Upper lobe of left lung (tissue), 6 donors: ENCODE results near the gene SAMD8. TPM values are rescaled to one million over a fixed set of nuclear protein-coding genes. Genes with fewer than 3 reads are reported as not detected.

Experiments used
- ATAC-seq, 2 donors: fragments of 200-7000 bp; cut with Tn5 transposase; one replicate each; pipeline ENCODE4 v1.9.1; 2022; ENCODE audit warnings: mild to moderate bottlenecking in 2 of 2, moderate library complexity in 2 of 2; ENCODE audit not compliant: low FRiP score in 2 of 2
- DNase-seq, 2 donors: peaks; one replicate each; pipeline ENCODE4 v3.0.0-alpha.2; 2019 to 2020
- H3K27ac ChIP-seq, 4 donors: fragments of 200-600 bp; sonication (generic); one replicate each; pipeline ENCODE4 v1.5.1; 2016 to 2019
- H3K27me3 ChIP-seq, 4 donors: fragments of 200-600 bp; sonication (generic); one replicate each; pipeline ENCODE4 v1.5.1; 2017 to 2019
- H3K36me3 ChIP-seq, 4 donors: fragments of 200-600 bp; sonication (generic); one replicate each; pipeline ENCODE4 v1.5.1; 2016 to 2019
- H3K4me1 ChIP-seq, 4 donors: fragments of 200-600 bp; sonication (generic); one replicate each; pipeline ENCODE4 v1.5.1; 2018 to 2019
- H3K4me3 ChIP-seq, 4 donors: fragments of 200-600 bp; sonication (generic); one replicate each; pipeline ENCODE4 v1.5.1; 2017 to 2019; ENCODE audit warnings: mild to moderate bottlenecking in 2 of 4, moderate library complexity in 1 of 4
- H3K9me3 ChIP-seq, 4 donors: fragments of 200-600 bp; sonication (generic); one replicate each; pipeline ENCODE4 v1.5.1; 2018 to 2019
- EP300 ChIP-seq, 4 donors: sonication (generic); formaldehyde crosslinking; IDR thresholded peaks; one replicate each; pipeline ENCODE4 v1.5.1; 2017; ENCODE audit warnings: antibody characterized with exemption in 4 of 4, control low read depth in 2 of 4
- POLR2A ChIP-seq, 4 donors: fragments of 450-650 bp; IDR thresholded peaks; one replicate each; pipeline ENCODE4 v1.5.1; 2016 to 2017; ENCODE audit warnings: antibody characterized with exemption in 4 of 4, mild to moderate bottlenecking in 2 of 4
- POLR2AphosphoS5 ChIP-seq, 2 donors: sonication (generic); formaldehyde crosslinking; IDR thresholded peaks; one replicate each; pipeline ENCODE4 v1.5.1; 2017; ENCODE audit warnings: antibody characterized with exemption in 2 of 2
- WGBS, 2 donors: methylation state at CpG; one replicate each; pipeline ENCODE4 v1.1.5; 2017 to 2018; 5-methylcytosine and 5-hydroxymethylcytosine counted together
- total RNA-seq, 6 donors: library from RNA; depleted of rRNA in 4 of 6; stranded (reverse); fragments of >200 nt in 4 of 6; gene quantifications; one replicate each; pipeline versions ENCODE4 v1.1.0 to v1.2.1, GENCODE V29; 2016 to 2021
- TF ChIP-seq, protein P1 (sequence below), 6 experiments: fragments of 450-650 bp in 4 of 6; fragments of 200-600 bp in 2 of 6; sonication (generic) in 2 of 6; IDR thresholded peaks; one replicate each; pipeline ENCODE4 v1.5.1; 2016 to 2019; ENCODE audit warnings: antibody characterized with exemption in 6 of 6
- donor health status: DM: no; HTN: no; CAD: no; lungs with moderate emphysema.
- donor health status: DM: no; HTN: yes; CAD: no; lungs with severe emphysema.

SAMD8 gene
- total RNA-seq, 6 donors from 2014 or later, result 8.4 to 36.2 (median 18.0) TPM

DNA sequence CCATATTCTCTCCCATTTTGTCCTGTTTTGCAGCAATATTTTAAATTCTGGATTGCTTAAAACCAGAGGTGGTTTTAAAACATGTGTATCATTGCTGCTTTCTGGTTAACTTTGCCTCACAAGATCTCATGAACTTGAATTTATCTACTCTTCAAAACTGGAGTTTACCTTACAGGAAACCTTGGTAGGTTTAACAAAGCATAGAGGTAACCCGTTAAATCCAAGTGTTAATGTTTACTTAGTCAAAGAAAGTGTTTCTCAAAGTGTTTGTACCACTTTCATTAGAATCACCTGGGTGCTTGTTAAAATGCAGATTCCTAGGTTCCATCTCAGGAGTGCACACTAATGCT, 55.1 kb downstream of the SAMD8 start:
- peaks cover 3 to 12% (median 11%) of the 10 kb centered on the region in 4 donors for H3K4me1 ChIP-seq
- no peak overlapping the region for H3K4me3 ChIP-seq
- H3K9me3 ChIP-seq, result no peaks in the 10 kb centered on the region
- WGBS, 2 donors, result 52 to 78% methylated on average over 1 of the region's 1 CpG
- peaks cover 0 to 36% (median 3%) of the 10 kb centered on the region in 4 donors for H3K36me3 ChIP-seq
- TF ChIP-seq, protein P1, sequence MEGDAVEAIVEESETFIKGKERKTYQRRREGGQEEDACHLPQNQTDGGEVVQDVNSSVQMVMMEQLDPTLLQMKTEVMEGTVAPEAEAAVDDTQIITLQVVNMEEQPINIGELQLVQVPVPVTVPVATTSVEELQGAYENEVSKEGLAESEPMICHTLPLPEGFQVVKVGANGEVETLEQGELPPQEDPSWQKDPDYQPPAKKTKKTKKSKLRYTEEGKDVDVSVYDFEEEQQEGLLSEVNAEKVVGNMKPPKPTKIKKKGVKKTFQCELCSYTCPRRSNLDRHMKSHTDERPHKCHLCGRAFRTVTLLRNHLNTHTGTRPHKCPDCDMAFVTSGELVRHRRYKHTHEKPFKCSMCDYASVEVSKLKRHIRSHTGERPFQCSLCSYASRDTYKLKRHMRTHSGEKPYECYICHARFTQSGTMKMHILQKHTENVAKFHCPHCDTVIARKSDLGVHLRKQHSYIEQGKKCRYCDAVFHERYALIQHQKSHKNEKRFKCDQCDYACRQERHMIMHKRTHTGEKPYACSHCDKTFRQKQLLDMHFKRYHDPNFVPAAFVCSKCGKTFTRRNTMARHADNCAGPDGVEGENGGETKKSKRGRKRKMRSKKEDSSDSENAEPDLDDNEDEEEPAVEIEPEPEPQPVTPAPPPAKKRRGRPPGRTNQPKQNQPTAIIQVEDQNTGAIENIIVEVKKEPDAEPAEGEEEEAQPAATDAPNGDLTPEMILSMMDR (IDR thresholded peaks at IDR 0.05), result no peak
- TF ChIP-seq POLR2AphosphoS5 (IDR thresholded peaks at IDR 0.05) (no peak), EP300 (IDR thresholded peaks at IDR 0.05) (no peak), POLR2A (IDR thresholded peaks at IDR 0.05) (no peak)
- H3K27me3 ChIP-seq, result no peaks in the 10 kb centered on the region
- DNase-seq (no peak), ATAC-seq (no peak)
- H3K27ac ChIP-seq, result no peak overlapping the region

GRCh38 chr10:75168275-75168674, 56.8 kb downstream of the SAMD8 start:
- 82 to 96% methylated on average over 6 of the region's 6 CpGs for WGBS, 2 donors
- Histone ChIP-seq H3K4me1 (peaks cover 3 to 12% (median 11%) of the 10 kb centered on the region in 4 donors), H3K27ac (no peak overlapping the region), H3K36me3 (peaks cover 0 to 36% (median 3%) of the 10 kb centered on the region in 4 donors), H3K4me3 (no peak overlapping the region), H3K9me3 (no peaks in the 10 kb centered on the region), H3K27me3 (no peaks in the 10 kb centered on the region)
- no peak for DNase-seq
- no peak for ATAC-seq
- TF ChIP-seq POLR2AphosphoS5 (IDR thresholded peaks at IDR 0.05), result no peak
- no peak for TF ChIP-seq POLR2A (IDR thresholded peaks at IDR 0.05)
- TF ChIP-seq EP300 (IDR thresholded peaks at IDR 0.05), result no peak
- TF ChIP-seq, protein P1 (IDR thresholded peaks at IDR 0.05), result no peak

DNA sequence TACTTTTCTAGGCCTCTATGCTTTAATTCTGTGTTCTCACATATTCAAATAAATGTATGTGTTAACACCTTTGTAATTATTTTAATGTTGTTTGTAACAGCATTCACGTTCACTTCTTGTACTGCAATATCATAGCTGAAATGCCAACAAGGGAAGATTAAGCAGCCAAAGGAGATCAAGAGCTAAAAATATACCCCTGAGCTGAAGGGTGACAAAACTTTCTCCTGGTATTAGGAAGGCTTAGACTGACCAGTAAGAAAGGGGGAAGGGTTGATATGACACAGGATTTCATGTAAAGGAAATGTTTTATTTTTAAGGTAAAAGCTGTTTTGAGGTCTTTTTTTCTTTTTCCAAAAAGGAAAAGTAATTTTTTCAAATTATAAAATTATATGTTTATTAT, 58.8 kb downstream of the SAMD8 start:
- no peaks in the 10 kb centered on the region for H3K9me3 ChIP-seq
- 68 to 73% methylated on average over 1 of the region's 1 CpG for WGBS, 2 donors
- no peak for DNase-seq
- no peak for TF ChIP-seq POLR2AphosphoS5 (IDR thresholded peaks at IDR 0.05)
- no peaks in the 10 kb centered on the region for H3K27me3 ChIP-seq
- H3K4me3 ChIP-seq, result no peak overlapping the region
- no peak for ATAC-seq
- H3K36me3 ChIP-seq, result peaks cover 0 to 32% (median 3%) of the 10 kb centered on the region in 4 donors
- no peak overlapping the region for H3K27ac ChIP-seq
- H3K4me1 ChIP-seq, result peaks cover 3 to 12% (median 11%) of the 10 kb centered on the region in 4 donors

DNA sequence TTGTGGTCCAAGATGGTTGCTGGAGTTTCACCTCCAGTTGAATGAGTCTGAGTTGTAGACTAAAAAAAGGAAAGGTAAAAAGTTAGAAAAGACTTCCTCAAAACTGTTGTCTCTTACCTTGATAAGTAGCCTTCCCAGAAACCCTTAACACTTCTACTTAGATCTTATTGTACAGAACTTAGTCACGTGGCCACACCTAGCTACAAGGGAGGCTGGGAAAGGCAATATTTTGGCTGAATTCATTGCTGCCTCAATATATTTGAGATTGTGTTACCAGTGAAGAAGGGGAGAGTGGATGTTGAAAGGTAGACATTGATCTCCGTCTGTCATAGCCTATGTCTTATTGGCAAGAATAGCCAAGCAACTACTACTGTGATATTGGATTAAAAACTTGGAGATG, 63.6 kb downstream of the SAMD8 start:
- 96 to 98% methylated on average over 2 of the region's 2 CpGs for WGBS, 2 donors
- no peak overlapping the region for H3K27ac ChIP-seq

GRCh38 chr10:75176046-75176445, 64.6 kb downstream of the SAMD8 start:
- Histone ChIP-seq H3K4me1 (no peaks in the 10 kb centered on the region), H3K36me3 (peaks cover 0 to 29% (median 2%) of the 10 kb centered on the region in 4 donors), H3K9me3 (no peaks in the 10 kb centered on the region), H3K27me3 (no peaks in the 10 kb centered on the region), H3K27ac (no peak overlapping the region), H3K4me3 (no peak overlapping the region)
- 91 to 93% methylated on average over 6 of the region's 6 CpGs for WGBS, 2 donors
- ATAC-seq (no peak), DNase-seq (no peak)
- TF ChIP-seq POLR2AphosphoS5 (IDR thresholded peaks at IDR 0.05) (no peak), EP300 (IDR thresholded peaks at IDR 0.05) (no peak), POLR2A (IDR thresholded peaks at IDR 0.05) (no peak)
- TF ChIP-seq, protein P1 (IDR thresholded peaks at IDR 0.05), result no peak

More for the DNA sequence above, 63.6 kb downstream of the SAMD8 start:
- H3K27me3 ChIP-seq, result no peaks in the 10 kb centered on the region
- DNase-seq (no peak), ATAC-seq (no peak)
- peaks cover 0 to 32% (median 2%) of the 10 kb centered on the region in 4 donors for H3K36me3 ChIP-seq
- no peaks in the 10 kb centered on the region for H3K4me1 ChIP-seq
- TF ChIP-seq POLR2A (IDR thresholded peaks at IDR 0.05) (no peak), POLR2AphosphoS5 (IDR thresholded peaks at IDR 0.05) (no peak)
- TF ChIP-seq, protein P1 (IDR thresholded peaks at IDR 0.05), result no peak
- no peak overlapping the region for H3K4me3 ChIP-seq
- H3K9me3 ChIP-seq, result no peaks in the 10 kb centered on the region
